GM19193 (cell line): ENCODE measurements around the gene CD7.

Experiments
- POLR2A ChIP-seq: IDR thresholded peaks from 4 replicates; pipeline ENCODE4 v1.6.1; 2011; ENCODE audit not compliant: insufficient read depth, insufficient read length; ENCODE audit errors: extremely low read depth

Gene CD7

DNA sequence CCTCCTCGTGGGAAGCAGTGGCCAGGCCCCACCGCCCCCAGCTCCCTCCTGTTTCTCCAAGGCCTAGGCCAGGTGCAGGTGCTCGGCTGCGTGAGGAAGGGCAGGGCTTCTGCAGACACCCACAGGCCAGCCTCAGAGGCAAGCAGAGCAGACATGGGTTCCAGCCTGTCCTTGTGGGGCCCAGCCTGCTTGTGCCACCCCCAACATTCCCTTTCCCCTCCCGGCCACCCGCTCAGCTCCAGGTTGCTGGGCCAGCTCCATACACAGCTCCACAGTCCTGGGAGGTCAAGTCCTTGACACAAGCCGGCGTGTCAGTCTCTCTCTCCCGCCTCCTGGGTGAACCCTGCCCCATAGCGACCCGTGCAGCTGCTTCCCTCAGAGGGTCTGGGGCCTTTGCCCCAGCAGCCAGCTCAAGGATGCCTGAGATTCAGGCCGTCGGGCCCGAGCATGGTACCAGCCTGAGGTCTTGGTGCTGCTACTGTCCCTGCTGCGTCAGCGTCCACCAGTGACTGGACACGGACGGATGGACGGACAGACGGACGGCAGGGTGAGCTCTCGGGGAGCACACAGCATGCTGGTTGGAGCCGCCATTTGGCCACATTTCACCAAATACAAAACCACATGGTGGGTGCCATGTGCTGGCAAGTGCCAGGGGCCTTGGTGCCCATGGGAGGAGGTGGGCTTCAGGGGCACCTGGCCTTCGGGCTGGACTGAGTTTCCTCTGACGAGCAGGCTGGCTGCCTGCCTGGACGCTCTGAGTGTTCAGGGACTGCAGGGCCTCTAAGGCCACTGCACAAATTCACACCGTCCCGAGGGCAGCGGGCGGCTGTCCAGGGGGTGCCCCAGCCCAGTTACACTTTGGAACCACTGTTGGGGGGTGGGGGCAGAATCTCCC lies 8.1 kb upstream of the CD7 start:
- no peak for TF ChIP-seq POLR2A

GRCh38 chr17:82324566-82325285 lies 7.3 kb upstream of the CD7 start:
- TF ChIP-seq POLR2A = no peak

- no peak for TF ChIP-seq POLR2A
Measured at GRCh38 chr17:82323514-82324234, 6.3 kb upstream of the CD7 start.

DNA sequence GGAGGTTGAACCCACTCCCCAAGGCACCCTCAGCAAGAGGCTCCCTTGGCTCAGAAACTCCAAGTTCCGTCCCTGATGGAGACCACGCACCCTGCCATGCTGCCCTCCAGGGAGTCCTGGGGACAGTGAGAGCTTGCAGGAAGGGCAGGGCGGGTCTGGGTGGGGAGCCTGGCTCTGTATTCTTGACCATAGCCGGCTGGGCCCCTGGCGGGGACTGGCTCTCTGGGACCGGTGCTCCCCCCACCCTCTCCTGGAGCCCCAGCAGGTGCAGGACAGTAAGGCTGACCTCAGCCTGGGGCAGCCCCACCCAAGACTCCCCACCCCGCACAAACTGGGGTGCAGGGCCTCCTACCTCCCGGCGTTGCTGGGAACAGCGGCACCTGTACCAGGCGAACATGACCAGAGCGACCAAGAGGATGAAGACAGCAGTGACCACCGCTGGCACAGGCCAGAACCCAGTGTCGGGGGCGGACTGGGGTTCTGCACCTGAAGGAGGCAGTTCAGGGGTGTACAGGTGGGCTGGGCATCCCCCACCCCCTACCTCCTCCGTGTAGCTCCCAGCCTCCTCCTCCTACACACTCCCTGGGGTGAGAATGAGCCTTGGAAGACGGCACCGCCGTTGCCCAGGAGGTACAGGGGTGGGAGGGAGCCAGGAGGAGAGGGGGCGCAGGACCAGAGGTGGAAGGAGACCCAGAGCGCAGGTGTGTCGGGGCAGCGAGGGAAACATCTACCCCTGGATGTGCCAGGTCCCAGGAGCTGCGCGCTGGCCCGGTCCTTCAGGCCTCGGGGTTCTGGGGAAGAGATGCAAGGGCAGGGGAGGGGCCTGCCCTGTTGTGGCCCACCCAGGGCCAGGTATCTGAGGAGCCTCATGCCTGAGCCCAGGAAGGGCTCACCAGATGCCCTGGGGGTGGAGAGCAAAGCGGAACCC lies 5.4 kb upstream of the CD7 start:
- no peak for TF ChIP-seq POLR2A

- no peak for TF ChIP-seq POLR2A
Measured at GRCh38 chr17:82321947-82322466, 4.6 kb upstream of the CD7 start.

DNA sequence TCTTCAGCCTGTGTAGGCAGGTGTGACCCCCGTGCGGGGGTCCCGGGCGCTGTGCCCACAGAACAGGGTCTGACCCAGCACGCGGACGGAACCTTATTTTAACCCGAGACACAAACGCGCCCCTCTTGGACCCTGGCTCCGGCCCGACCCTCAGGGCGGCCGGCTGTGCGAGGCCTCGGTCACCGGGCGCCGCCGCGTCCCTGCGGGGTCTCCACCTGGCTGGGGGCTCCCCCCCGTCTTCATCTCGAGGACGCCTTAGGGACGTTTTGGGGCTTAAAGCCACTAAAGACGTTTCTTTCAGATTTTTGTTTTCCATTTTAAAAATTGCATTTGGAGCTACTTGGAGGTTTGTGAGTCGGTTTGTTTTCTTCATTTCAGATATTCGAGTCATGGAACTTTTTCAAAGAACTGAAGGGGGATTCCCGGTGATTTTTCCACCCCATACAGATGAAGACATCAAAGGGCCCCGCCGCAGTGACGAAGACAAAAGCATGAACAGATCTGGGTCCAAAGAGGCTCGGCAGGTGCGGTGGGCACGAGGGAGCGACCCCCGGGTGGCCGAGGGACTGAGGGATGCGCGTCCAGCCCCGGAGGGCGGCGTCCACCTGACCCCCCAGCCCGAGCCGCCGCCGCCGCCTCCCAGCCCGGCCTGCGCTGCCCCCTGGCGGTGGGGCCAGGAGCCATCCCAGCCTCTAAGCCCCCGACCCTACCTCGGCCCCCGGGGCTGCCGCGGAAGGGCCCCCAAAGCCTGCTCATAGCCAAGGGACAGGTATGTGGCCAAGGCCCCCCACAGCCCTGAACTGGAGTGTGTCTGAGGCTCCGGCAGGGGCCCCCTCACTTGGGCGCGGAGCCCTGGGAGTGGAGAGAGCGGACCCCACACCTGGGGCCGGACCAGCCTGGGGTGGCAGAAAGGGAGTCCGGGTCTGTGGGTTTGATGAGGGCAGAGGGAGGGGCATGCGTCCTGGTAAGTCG lies 3.8 kb upstream of the CD7 start:
- TF ChIP-seq POLR2A = no peak

DNA sequence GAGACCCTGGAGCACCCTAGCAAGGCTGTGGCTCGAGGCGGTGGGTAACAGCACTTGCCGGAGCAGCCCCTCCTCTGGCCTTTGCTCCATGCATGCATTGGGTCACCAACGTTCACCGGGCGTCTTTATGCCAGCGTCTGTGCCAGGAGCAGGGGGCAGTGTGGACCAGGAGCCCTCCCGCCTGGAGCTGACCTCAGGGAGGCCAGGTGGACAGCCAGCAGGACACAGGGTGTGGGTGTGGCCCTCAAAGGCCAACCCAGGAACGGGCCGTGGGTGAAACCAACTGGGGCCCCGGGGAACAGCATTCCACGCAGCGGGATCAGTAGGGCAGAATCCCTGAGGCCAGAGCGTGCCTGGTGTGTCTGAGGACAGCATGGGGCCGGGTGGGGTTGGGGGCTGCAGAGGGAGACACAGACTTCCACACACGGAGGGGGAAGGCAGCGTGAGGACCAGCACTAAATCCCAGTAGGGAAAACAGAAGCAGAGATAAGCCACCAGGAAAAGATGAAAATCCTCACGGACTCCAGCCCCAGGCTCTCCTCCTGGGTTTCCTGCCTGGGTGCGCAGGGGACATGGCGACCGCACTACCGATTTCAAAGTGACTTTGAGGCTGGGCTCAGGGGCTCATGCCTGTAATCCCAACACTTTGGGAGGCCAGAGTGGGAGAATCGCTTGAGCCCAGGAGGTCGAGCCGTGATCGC lies 2.9 kb upstream of the CD7 start:
- no peak for TF ChIP-seq POLR2A

DNA sequence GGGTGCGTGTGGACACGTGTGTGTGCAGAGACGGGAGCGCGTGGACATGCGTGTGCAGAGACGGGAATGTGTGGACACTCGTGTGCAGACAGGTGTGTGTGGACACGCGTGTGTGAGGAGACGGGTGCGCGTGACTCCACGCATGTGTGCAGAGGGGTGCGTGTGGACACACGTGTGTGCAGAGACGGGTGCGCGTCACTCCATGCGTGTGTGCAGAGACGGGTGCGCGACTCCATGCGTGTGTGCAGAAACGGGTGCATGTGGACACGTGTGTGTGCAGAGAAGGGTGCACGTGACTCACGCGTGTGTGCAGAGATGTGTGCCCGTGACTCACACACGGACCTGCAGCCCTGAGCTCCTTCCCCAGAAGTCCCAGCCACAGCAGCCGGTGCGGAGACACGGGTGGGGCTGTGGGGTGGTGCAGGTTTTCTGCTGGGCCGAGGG lies 2.2 kb upstream of the CD7 start:
- no peak for TF ChIP-seq POLR2A

- TF ChIP-seq POLR2A = no peak
Measured at GRCh38 chr17:82318772-82319606, 1.6 kb upstream of the CD7 start.

DNA sequence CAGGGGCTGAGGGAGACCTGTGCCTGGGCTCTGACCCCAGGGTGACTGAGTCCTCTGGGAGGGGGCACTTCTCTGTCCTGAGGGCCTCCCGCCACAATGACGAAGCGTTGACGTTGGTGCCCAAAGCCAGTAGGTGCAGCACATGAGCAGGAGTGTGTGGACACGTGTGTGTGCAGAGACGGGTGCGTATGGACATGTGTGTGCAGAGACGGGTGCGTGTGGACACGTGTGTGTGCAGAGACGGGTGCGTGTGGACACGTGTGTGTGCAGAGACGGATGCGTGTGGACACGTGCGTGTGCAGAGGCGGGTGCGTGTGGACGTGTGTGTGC lies 726 bp upstream of the CD7 start:
- TF ChIP-seq POLR2A = no peak

- no peak for TF ChIP-seq POLR2A
Measured at GRCh38 chr17:82316651-82317393, 586 bp downstream of the CD7 start.

DNA sequence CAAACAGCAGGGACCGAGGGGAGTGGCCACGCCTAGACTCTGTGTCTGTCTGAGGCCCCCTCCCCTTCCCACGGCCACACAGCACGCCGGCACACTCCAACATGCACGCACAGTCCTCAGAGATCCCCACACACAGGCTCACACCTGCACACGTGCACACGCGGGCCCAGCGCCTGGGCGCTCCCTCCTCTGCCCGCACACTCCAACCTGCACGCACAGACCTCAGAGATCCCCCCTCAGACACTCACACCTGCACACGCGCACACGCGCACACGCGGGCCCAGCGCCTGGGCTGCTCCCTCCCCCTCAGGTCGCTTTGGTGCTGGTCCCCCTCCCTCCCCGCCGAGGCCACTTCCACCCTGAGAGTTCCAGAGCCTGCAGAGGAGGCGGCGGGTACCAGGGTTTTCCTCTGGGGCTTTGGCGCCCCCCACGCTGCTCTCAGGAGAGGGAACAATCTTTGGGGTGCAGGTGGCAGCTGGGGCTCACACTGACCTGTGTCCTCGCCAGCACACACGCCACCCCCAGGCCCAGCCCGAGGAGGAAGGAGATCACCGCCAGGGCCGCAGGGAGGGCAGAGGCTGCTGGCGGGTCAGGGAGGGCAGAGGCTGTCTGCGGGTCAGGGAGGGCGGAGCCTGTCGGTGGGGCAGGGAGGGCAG lies 1.6 kb downstream of the CD7 start:
- TF ChIP-seq POLR2A = no peak
